ENCODE measurements around the gene FAXC. TPM values are rescaled to one million over a fixed set of nuclear protein-coding genes. Genes with fewer than 3 reads are reported as not detected.

The FAXC gene
- total and polyA plus RNA-seq, 2 of the 8 experiments (the other 6 are each of a cell fraction or from before 2014, with no cell fraction given), result 23.2 to 29.8 TPM

DNA sequence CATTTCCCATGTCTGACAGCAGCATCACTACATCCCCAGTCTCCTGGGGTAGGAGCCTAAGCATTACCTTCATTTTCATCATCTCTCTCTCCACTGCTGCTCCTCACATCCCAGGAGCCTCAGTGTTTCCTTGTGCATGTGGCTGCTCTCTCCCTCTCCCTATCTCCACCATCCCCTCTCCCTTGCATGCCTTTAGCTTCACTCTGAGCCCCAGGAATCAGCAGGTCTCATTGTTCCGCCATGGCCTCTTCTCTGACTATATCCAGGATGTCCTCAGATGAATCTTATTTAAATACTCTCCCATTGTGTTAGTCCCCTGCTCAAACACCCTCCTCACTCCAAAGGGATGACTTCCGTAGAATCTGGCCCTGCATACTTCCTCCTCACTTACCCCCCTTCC is 79.4 kb downstream of the FAXC start:
- WGBS, 2 experiments (ENCODE audit: extremely low coverage in 1 of 2, insufficient coverage in 1 of 2, insufficient read length in 1 of 2, insufficient replicate concordance in 2 of 2, low coverage in 1 of 2, low lambda C conversion rate in 2 of 2, missing lambda C conversion rate in 1 of 2), result 78% methylated on average over 2 of the region's 2 CpGs; no CpG with 5 or more reads in 1 of the 2 experiments
- Histone ChIP-seq H4K5ac (ENCODE audit: insufficient read length, low read depth, low read length) (no peak overlapping the region), H2BK12ac (ENCODE audit: low read depth, low read length) (peak overlapping the region; percentile 89; the same call in 1 of the 2 replicates), H2BK120ac (replicated peaks; ENCODE audit: low read depth, low read length) (no peak overlapping the region), H2BK15ac (ENCODE audit: low read length) (peak overlapping the region; percentile 18; the same call in 1 of the 2 replicates), H2AFZ (ENCODE audit: low read length) (no peak overlapping the region), H3K9me3 (ENCODE audit: insufficient read depth in 2 of 2, low read depth in 1 of 2, low read length in 1 of 2) (no peaks in the 10 kb centered on the region), H2BK5ac (ENCODE audit: low read depth, low read length) (0 out of 2 replicates have a peak overlapping the region, but pooled peaks have one; percentile 73), H3K79me1 (ENCODE audit: low read depth, low read length) (no peaks in the 10 kb centered on the region), H3K4ac (replicated peaks; ENCODE audit: insufficient read length, low read depth, low read length) (no peak overlapping the region), H3K4me1 (replicated peaks in 1 of 4; ENCODE audit: control insufficient read depth in 3 of 4, insufficient read depth in 4 of 4, low read length in 3 of 4) (peaks cover 2 to 4% (median 2%) of the 10 kb centered on the region in 4 experiments; a peak in 5 of 7 replicates), H3K14ac (ENCODE audit: insufficient read length) (no peak overlapping the region), H3K4me2 (ENCODE audit: insufficient read depth in 1 of 2, low read depth in 2 of 2, low read length in 2 of 2) (peak overlapping the region in 1 of 2 experiments; percentile 34; a peak in 1 of 4 replicates), H2BK20ac (ENCODE audit: low read length) (peak overlapping the region; percentile 55; the same call in 1 of the 2 replicates), H3K36me3 (ENCODE audit: control insufficient read depth in 2 of 4, insufficient read depth in 4 of 4, low read length in 3 of 4) (no peaks in the 10 kb centered on the region), H4K91ac (replicated peaks; ENCODE audit: insufficient read length, low read length) (no peak overlapping the region), H3K9ac (replicated peaks in 1 of 4; ENCODE audit: extremely low read depth in 1 of 4, low read depth in 3 of 4, low read length in 3 of 4) (no peak overlapping the region), H3K23ac (ENCODE audit: insufficient read length) (no peak overlapping the region), H4K8ac (ENCODE audit: extremely low read depth, insufficient read depth, low read length) (no peak overlapping the region), H3K56ac (replicated peaks; ENCODE audit: insufficient read length, low read depth, low read length) (no peak overlapping the region), H3K18ac (ENCODE audit: extremely low read depth, low read length) (peak overlapping the region; percentile 54; the same call in 1 of the 2 replicates), H3K27ac (ENCODE audit: low read depth, low read length) (no peak overlapping the region), H4K20me1 (replicated peaks in 1 of 2; ENCODE audit: control insufficient read depth in 1 of 2, insufficient read depth in 2 of 2, low read length in 2 of 2) (no peaks in the 10 kb centered on the region), H2AK5ac (ENCODE audit: low read depth, low read length) (no peak overlapping the region), H3K23me2 (ENCODE audit: low read depth, low read length) (peaks cover 2% of the 10 kb centered on the region; the same call in 1 of the 2 replicates), H3K4me3 (ENCODE audit: extremely low read depth in 1 of 4, insufficient read depth in 2 of 4, low read depth in 3 of 4, low read length in 4 of 4) (no peak overlapping the region), H3K27me3 (replicated peaks in 1 of 4; ENCODE audit: control insufficient read depth in 3 of 4, extremely low read depth in 1 of 4, insufficient read depth in 3 of 4, low read length in 3 of 4) (no peaks in the 10 kb centered on the region), H3K79me2 (ENCODE audit: control insufficient read depth in 1 of 2, insufficient read depth in 2 of 2, low read length in 2 of 2) (no peaks in the 10 kb centered on the region)
- ChIA-PET POLR2A (ENCODE audit: partially characterized antibody) (no interaction called here), CTCF (ENCODE audit: partially characterized antibody) (interaction anchor here (1.1 to 2.8 kb wide), 3 partner anchors 27 to 61 kb away, joined by 6 to 13 read pairs (median 7); no protein-coding TSS in a partner anchor)
- no peak for DNase-seq (ENCODE audit: low read depth in 1 of 2, low spot score in 2 of 2)
- FAIRE-seq, result no peak
- TF ChIP-seq POU5F1 (IDR thresholded peaks at IDR 0.05; ENCODE audit: low read depth, low read length) (no peak), KDM4A (IDR thresholded peaks at IDR 0.05; ENCODE audit: low read depth, low read length, severe bottlenecking) (no peak), KDM5A (IDR thresholded peaks at IDR 0.05; ENCODE audit: low read length) (no peak), KDM1A (IDR thresholded peaks at IDR 0.05; ENCODE audit: borderline replicate concordance, low read length) (no peak), CBX5 (IDR thresholded peaks at IDR 0.05; ENCODE audit: low read depth, low read length) (no peak), NRF1 (IDR thresholded peaks at IDR 0.05; ENCODE audit: low read depth, low read length) (no peak), SP4 (IDR thresholded peaks at IDR 0.05; ENCODE audit: low read length) (no peak), CREB1 (IDR thresholded peaks at IDR 0.05) (no peak), RAD21 (IDR thresholded peaks at IDR 0.05 in 1 of 2, conservative IDR thresholded peaks at IDR 0.05 in 1 of 2; ENCODE audit: low read depth in 2 of 2, low read length in 2 of 2) (no peak), RBBP5 (IDR thresholded peaks at IDR 0.05; ENCODE audit: borderline replicate concordance, low read depth, low read length) (no peak), BCL11A (IDR thresholded peaks at IDR 0.05; ENCODE audit: low read depth in 2 of 2, low read length in 2 of 2) (no peak), TBP (IDR thresholded peaks at IDR 0.05; ENCODE audit: low read depth, low read length) (no peak), YY1 (IDR thresholded peaks at IDR 0.05; ENCODE audit: low read depth, low read length) (no peak), POLR2A (IDR thresholded peaks at IDR 0.05; ENCODE audit: control extremely low read depth in 1 of 2, low read depth in 2 of 2, low read length in 2 of 2) (no peak)
- TF ChIP-seq, protein P1, sequence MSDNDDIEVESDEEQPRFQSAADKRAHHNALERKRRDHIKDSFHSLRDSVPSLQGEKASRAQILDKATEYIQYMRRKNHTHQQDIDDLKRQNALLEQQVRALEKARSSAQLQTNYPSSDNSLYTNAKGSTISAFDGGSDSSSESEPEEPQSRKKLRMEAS (IDR thresholded peaks at IDR 0.05), result no peak
